Measurements from ENCODE around the gene REM2. TPM values are rescaled to one million over a fixed set of nuclear protein-coding genes. Genes with fewer than 3 reads are reported as not detected.
"Not testable (repeated sequence)": the region's sequence is repeated elsewhere in the genome, so short reads cannot be mapped to it uniquely, and the experiment has no call there.

Gene REM2
- total RNA-seq, 4 donors from 2014 or later: 0.26 to 0.66 (median 0.38) TPM

GRCh38 chr14:22854963-22855724, 27.9 kb upstream of the REM2 start:
- no peaks in the 10 kb centered on the region for H3K36me3 ChIP-seq
- intact Hi-C loops (cut with DNase I): loop anchor here (10.0 kb wide), 1 partner anchor 300 kb away; no protein-coding TSS in a partner anchor
- no peaks in the 10 kb centered on the region for H3K27me3 ChIP-seq
- TF ChIP-seq POLR2AphosphoS5 (IDR thresholded peaks at IDR 0.05) (no peak), CTCF (IDR thresholded peaks at IDR 0.05) (no peak), POLR2A (IDR thresholded peaks at IDR 0.05; ENCODE audit: low read depth) (no peak), EP300 (IDR thresholded peaks at IDR 0.05) (no peak)
- no peak overlapping the region for H3K4me3 ChIP-seq
- H3K4me1 ChIP-seq: peaks cover 26 to 35% (median 33%) of the 10 kb centered on the region in 4 donors
- 88% methylated on average over 8 of the region's 8 CpGs for WGBS
- DNase-seq (ENCODE audit: extremely low spot score): no peak
- no peaks in the 10 kb centered on the region for H3K9me3 ChIP-seq
- H3K27ac ChIP-seq (replicated peaks in 1 of 4): no peak overlapping the region

- TF ChIP-seq CTCF (IDR thresholded peaks at IDR 0.05) (no peak), EP300 (IDR thresholded peaks at IDR 0.05) (no peak), POLR2AphosphoS5 (IDR thresholded peaks at IDR 0.05) (no peak), POLR2A (IDR thresholded peaks at IDR 0.05; ENCODE audit: low read depth) (no peak)
- Histone ChIP-seq H3K27me3 (no peaks in the 10 kb centered on the region), H3K36me3 (no peaks in the 10 kb centered on the region), H3K27ac (replicated peaks in 1 of 4) (no peak overlapping the region), H3K4me1 (peaks cover 13 to 23% (median 21%) of the 10 kb centered on the region in 4 donors), H3K9me3 (no peaks in the 10 kb centered on the region), H3K4me3 (no peak overlapping the region)
- intact Hi-C loops (cut with DNase I): loop anchor here (10.0 kb wide), 1 partner anchor 302 kb away; no protein-coding TSS in a partner anchor
- WGBS: 92% methylated on average over 5 of the region's 5 CpGs
- no peak for DNase-seq (ENCODE audit: extremely low spot score)
Measured at GRCh38 chr14:22856428-22856827, 26.6 kb upstream of the REM2 start.

GRCh38 chr14:22860377-22860776, 22.6 kb upstream of the REM2 start:
- H3K4me3 ChIP-seq; H3K27ac ChIP-seq (replicated peaks in 1 of 4); H3K27me3 ChIP-seq; intact Hi-C loops (cut with DNase I); DNase-seq (ENCODE audit: extremely low spot score); H3K36me3 ChIP-seq; H3K9me3 ChIP-seq; H3K4me1 ChIP-seq: not testable (repeated sequence)
- WGBS: 89% methylated on average over 1 of the region's 3 CpGs

- Histone ChIP-seq H3K4me1 (peaks cover 0 to 14% (median 10%) of the 10 kb centered on the region in 4 donors), H3K27ac (replicated peaks in 1 of 4) (no peak overlapping the region), H3K4me3 (no peak overlapping the region), H3K9me3 (no peaks in the 10 kb centered on the region), H3K36me3 (no peaks in the 10 kb centered on the region), H3K27me3 (no peaks in the 10 kb centered on the region)
- DNase-seq (ENCODE audit: extremely low spot score): no peak
- no peak for TF ChIP-seq EP300 (IDR thresholded peaks at IDR 0.05)
- no peak for TF ChIP-seq POLR2A (IDR thresholded peaks at IDR 0.05; ENCODE audit: low read depth)
- TF ChIP-seq POLR2AphosphoS5 (IDR thresholded peaks at IDR 0.05): no peak
- no peak for TF ChIP-seq CTCF (IDR thresholded peaks at IDR 0.05)
- intact Hi-C loops (cut with DNase I): no loop called here
Measured at GRCh38 chr14:22861651-22862050, 21.4 kb upstream of the REM2 start.

- intact Hi-C loops (cut with DNase I): no loop called here
- TF ChIP-seq CTCF (IDR thresholded peaks at IDR 0.05): no peak
- TF ChIP-seq EP300 (IDR thresholded peaks at IDR 0.05): no peak
- TF ChIP-seq POLR2AphosphoS5 (IDR thresholded peaks at IDR 0.05): no peak
- TF ChIP-seq POLR2A (IDR thresholded peaks at IDR 0.05; ENCODE audit: low read depth): no peak
- 91% methylated on average over 4 of the region's 4 CpGs for WGBS
Measured at GRCh38 chr14:22864979-22865378, 18.0 kb upstream of the REM2 start.

More at GRCh38 chr14:22864979-22865378, 18.0 kb upstream of the REM2 start:
- no peaks in the 10 kb centered on the region for H3K27me3 ChIP-seq
- no peak overlapping the region for H3K4me3 ChIP-seq
- DNase-seq (ENCODE audit: extremely low spot score): no peak
- H3K4me1 ChIP-seq: peaks cover 3 to 20% (median 17%) of the 10 kb centered on the region in 4 donors
- no peaks in the 10 kb centered on the region for H3K9me3 ChIP-seq
- H3K36me3 ChIP-seq: no peaks in the 10 kb centered on the region
- no peak overlapping the region for H3K27ac ChIP-seq (replicated peaks in 1 of 4)

Data from esophagus muscularis mucosa (tissue), 4 donors.